Mucosa of rectum (tissue), 2 donors: Measurements from ENCODE around the gene TBC1D22A.

Experiments used
- H3K27ac ChIP-seq, 2 donors: one replicate each; pipeline ENCODE4 v1.7.0; 2013; ENCODE audit warnings: inconsistent platforms in 2 of 2, low read depth in 2 of 2, low read length in 2 of 2
- H3K27me3 ChIP-seq, 2 donors: one replicate each; pipeline ENCODE4 v1.7.0; 2013; ENCODE audit warnings: low read length in 2 of 2; ENCODE audit not compliant: control insufficient read depth in 2 of 2, insufficient read depth in 2 of 2
- H3K36me3 ChIP-seq, 2 donors: one replicate each; pipeline ENCODE4 v1.7.0; 2013; ENCODE audit warnings: low read length in 2 of 2; ENCODE audit not compliant: control insufficient read depth in 2 of 2, insufficient read depth in 2 of 2
- H3K4me1 ChIP-seq, 2 donors: one replicate each; pipeline ENCODE4 v1.7.0; 2013; ENCODE audit warnings: low read length in 2 of 2, mild to moderate bottlenecking in 1 of 2; ENCODE audit not compliant: control insufficient read depth in 2 of 2, insufficient read depth in 2 of 2
- H3K4me3 ChIP-seq, 2 donors: one replicate each; pipeline ENCODE4 v1.7.0; 2013; ENCODE audit warnings: low read length in 2 of 2
- H3K9ac ChIP-seq, 2 donors: one replicate each; pipeline ENCODE4 v1.7.0; 2013; ENCODE audit warnings: low read length in 2 of 2, low read depth in 1 of 2, mild to moderate bottlenecking in 1 of 2
- H3K9me3 ChIP-seq, 2 donors: one replicate each; pipeline ENCODE4 v1.7.0; 2013; ENCODE audit warnings: low read length in 2 of 2; ENCODE audit not compliant: control insufficient read depth in 2 of 2
- donor health status: healthy.
- donor health status: Normal muscosa, but diverticular disease.

TBC1D22A gene

GRCh38 chr22:46793497-46793896 is 31.0 kb downstream of the TBC1D22A start:
- no peaks in the 10 kb centered on the region for H3K27me3 ChIP-seq
- H3K9ac ChIP-seq = no peak overlapping the region
- no peak overlapping the region for H3K27ac ChIP-seq
- H3K4me3 ChIP-seq = no peak overlapping the region
- H3K36me3 ChIP-seq = peaks cover 39 to 47% of the 10 kb centered on the region in 2 donors
- H3K4me1 ChIP-seq = peaks cover 3 to 4% of the 10 kb centered on the region in 2 donors
- no peaks in the 10 kb centered on the region for H3K9me3 ChIP-seq

- H3K9me3 ChIP-seq = no peaks in the 10 kb centered on the region
- H3K36me3 ChIP-seq = peaks cover 44 to 50% of the 10 kb centered on the region in 2 donors
- no peak overlapping the region for H3K9ac ChIP-seq
- no peak overlapping the region for H3K4me3 ChIP-seq
- peaks cover 3 to 4% of the 10 kb centered on the region in 2 donors for H3K4me1 ChIP-seq
- no peak overlapping the region for H3K27ac ChIP-seq
- H3K27me3 ChIP-seq = no peaks in the 10 kb centered on the region
These were observed 31.6 kb downstream of the TBC1D22A start for GRCh38 chr22:46794067-46794466.

DNA sequence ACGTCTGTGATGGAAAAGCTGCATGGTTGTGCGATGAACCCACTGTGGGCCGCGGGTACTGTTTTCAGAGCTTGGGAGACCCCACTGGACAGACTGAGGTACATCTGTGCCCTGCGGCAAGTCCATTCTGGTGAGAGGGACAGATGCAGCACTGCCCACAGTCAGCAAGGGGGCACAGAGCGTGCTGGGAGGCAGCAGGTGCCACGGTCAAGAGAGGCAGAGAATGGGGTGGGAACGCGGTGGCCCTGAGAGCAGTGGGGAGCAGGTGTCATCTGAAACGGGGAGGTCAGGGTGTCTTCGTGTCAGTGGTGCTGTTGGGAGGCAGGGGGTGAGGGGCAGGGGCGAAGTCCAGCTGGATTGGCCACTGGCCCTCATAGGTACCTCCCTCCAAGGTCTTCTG is 32.0 kb downstream of the TBC1D22A start:
- H3K36me3 ChIP-seq = peaks cover 48 to 54% of the 10 kb centered on the region in 2 donors
- H3K9ac ChIP-seq = no peak overlapping the region

GRCh38 chr22:46795140-46795539 is 32.7 kb downstream of the TBC1D22A start:
- no peak overlapping the region for H3K4me3 ChIP-seq
- no peak overlapping the region for H3K9ac ChIP-seq
- no peak overlapping the region for H3K27ac ChIP-seq
- H3K4me1 ChIP-seq = peaks cover 3 to 4% of the 10 kb centered on the region in 2 donors
- H3K36me3 ChIP-seq = peaks cover 54 to 61% of the 10 kb centered on the region in 2 donors
- no peaks in the 10 kb centered on the region for H3K9me3 ChIP-seq
- no peaks in the 10 kb centered on the region for H3K27me3 ChIP-seq

More for the DNA sequence above, 32.0 kb downstream of the TBC1D22A start:
- Histone ChIP-seq H3K27me3 (no peaks in the 10 kb centered on the region), H3K27ac (no peak overlapping the region), H3K4me1 (peaks cover 3 to 4% of the 10 kb centered on the region in 2 donors), H3K4me3 (no peak overlapping the region), H3K9me3 (no peaks in the 10 kb centered on the region)

GRCh38 chr22:46795845-46796565 is 33.6 kb downstream of the TBC1D22A start:
- H3K4me1 ChIP-seq = peaks cover 3% of the 10 kb centered on the region in 2 donors
- no peaks in the 10 kb centered on the region for H3K9me3 ChIP-seq
- H3K36me3 ChIP-seq = peaks cover 60 to 68% of the 10 kb centered on the region in 2 donors

DNA sequence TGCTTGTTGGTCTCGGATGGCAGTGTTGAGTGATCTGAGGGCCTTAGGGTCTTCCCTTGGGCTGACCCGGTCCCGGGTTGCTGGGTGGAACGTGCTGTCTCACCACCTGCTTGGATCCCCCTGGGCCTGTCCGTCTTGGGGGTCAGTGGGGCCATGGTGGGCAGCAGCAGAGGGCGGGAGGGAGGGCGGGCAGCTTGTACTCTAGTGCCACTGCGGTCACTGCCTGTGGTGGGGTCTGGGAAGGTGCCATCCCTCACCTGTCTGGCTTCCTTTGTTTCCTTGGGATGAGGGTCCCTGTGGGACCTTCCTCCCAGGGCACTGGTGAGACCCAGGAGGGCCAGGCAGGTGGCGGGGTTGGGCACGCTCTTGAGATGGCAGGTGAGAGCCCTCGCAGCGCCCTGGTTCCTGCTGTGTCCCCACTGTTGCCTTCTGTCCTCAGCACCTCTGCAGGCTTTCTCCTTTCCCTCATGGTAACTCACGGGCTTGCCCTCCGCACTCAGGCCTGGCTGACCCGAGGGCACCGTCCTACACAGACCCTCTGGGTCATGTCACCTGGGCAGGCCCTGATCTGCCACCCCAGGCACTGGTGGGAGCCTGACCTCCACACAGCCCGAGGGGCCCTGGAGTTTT is 34.2 kb downstream of the TBC1D22A start:
- H3K27me3 ChIP-seq = no peaks in the 10 kb centered on the region
- H3K4me1 ChIP-seq = no peaks in the 10 kb centered on the region
- no peak overlapping the region for H3K9ac ChIP-seq
- no peaks in the 10 kb centered on the region for H3K9me3 ChIP-seq
- H3K36me3 ChIP-seq = peaks cover 66 to 74% of the 10 kb centered on the region in 2 donors
- H3K27ac ChIP-seq = no peak overlapping the region
- H3K4me3 ChIP-seq = no peak overlapping the region

More at GRCh38 chr22:46795845-46796565, 33.6 kb downstream of the TBC1D22A start:
- H3K9ac ChIP-seq = no peak overlapping the region
- no peaks in the 10 kb centered on the region for H3K27me3 ChIP-seq
- H3K4me3 ChIP-seq = no peak overlapping the region
- H3K27ac ChIP-seq = no peak overlapping the region

DNA sequence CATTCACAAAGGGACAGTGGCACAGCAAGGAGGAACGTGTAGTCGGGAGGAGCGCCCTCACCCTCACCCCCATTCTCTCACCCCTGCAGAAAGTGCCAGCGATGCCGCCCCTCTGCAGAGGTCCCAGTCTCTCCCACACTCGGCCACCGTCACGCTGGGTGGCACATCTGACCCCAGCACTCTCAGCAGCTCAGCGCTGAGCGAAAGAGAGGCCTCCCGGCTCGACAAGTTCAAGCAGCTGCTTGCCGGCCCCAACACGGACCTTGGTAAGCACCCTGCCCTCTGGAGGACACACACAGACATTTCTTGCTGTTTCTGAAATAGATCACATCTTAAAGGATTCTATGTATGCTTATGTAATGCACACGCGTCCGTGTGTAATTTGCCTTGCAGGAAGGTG is 34.9 kb downstream of the TBC1D22A start:
- H3K4me3 ChIP-seq = no peak overlapping the region
- peaks cover 71 to 78% of the 10 kb centered on the region in 2 donors for H3K36me3 ChIP-seq
- no peaks in the 10 kb centered on the region for H3K9me3 ChIP-seq
- H3K4me1 ChIP-seq = no peaks in the 10 kb centered on the region
- no peaks in the 10 kb centered on the region for H3K27me3 ChIP-seq
- no peak overlapping the region for H3K9ac ChIP-seq
- no peak overlapping the region for H3K27ac ChIP-seq

DNA sequence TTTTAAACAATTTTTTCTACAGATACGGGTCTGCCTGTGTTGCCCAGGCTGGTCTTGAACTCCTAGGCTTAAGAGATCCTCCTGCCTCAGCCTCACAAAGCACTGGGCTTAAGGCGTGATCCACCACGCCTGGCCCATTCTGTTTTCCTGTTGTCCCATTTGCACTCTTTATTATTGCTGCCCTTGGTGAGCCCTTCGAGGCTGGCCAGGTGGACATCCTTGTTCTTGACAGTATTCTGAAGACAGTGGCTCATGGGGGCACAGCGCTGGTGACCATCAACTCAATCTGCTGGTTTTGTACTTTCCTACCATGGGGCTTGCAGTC is 35.6 kb downstream of the TBC1D22A start:
- peaks cover 66 to 73% of the 10 kb centered on the region in 2 donors for H3K36me3 ChIP-seq
- H3K27ac ChIP-seq = peak overlapping the region in 1 of 2 donors; percentile 16
- no peaks in the 10 kb centered on the region for H3K27me3 ChIP-seq
- H3K9me3 ChIP-seq = no peaks in the 10 kb centered on the region
- H3K4me1 ChIP-seq = no peaks in the 10 kb centered on the region
- no peak overlapping the region for H3K4me3 ChIP-seq
- no peak overlapping the region for H3K9ac ChIP-seq

GRCh38 chr22:46798366-46799350 is 36.2 kb downstream of the TBC1D22A start:
- Histone ChIP-seq H3K27ac (peak overlapping the region in 1 of 2 donors; percentile 16), H3K27me3 (no peaks in the 10 kb centered on the region), H3K9ac (no peak overlapping the region), H3K36me3 (peaks cover 60 to 67% of the 10 kb centered on the region in 2 donors), H3K4me3 (no peak overlapping the region), H3K4me1 (peaks cover 3 to 6% of the 10 kb centered on the region in 2 donors), H3K9me3 (no peaks in the 10 kb centered on the region)
